Colonic mucosa (tissue), 4 donors: Measurements from ENCODE around the gene ADGRD1. TPM values are rescaled to one million over a fixed set of nuclear protein-coding genes. Genes with fewer than 3 reads are reported as not detected.

Experiments used
- DNase-seq: peaks from one replicate; pipeline ENCODE4 v3.0.0-alpha.2; 2020
- H3K27ac ChIP-seq: fragments of 200-600 bp; one replicate; pipeline ENCODE4 v1.8.0; 2021
- H3K27me3 ChIP-seq: fragments of 200-600 bp; one replicate; pipeline ENCODE4 v1.8.0; 2021
- H3K36me3 ChIP-seq: fragments of 200-600 bp; one replicate; pipeline ENCODE4 v1.8.0; 2021
- H3K4me1 ChIP-seq: fragments of 200-600 bp; one replicate; pipeline ENCODE4 v1.8.0; 2021; ENCODE audit warnings: mild to moderate bottlenecking
- H3K4me3 ChIP-seq: fragments of 200-600 bp; one replicate; pipeline ENCODE4 v1.8.0; 2021
- H3K9ac ChIP-seq, 2 donors: one replicate each; pipeline ENCODE4 v1.7.0; 2013; ENCODE audit warnings: control low read depth in 2 of 2, low read depth in 2 of 2, low read length in 2 of 2
- H3K9me3 ChIP-seq: fragments of 200-600 bp; one replicate; pipeline ENCODE4 v1.8.0; 2021
- CTCF ChIP-seq: fragments of 200-600 bp; IDR thresholded peaks from one replicate; pipeline ENCODE4 v1.8.0; 2022; ENCODE audit warnings: antibody characterized with exemption, mild to moderate bottlenecking
- intact Hi-C: fragments of 100-400 bp; cut with DNase I; formaldehyde crosslinking; loops from one replicate; pipeline ENCODE4 v1.14.1; 2022
- total RNA-seq, 2 donors: library from RNA; stranded (reverse); fragmentation: NEBNext Ultra II Directional in 1 of 2; extraction: Animal tissue kit (Norgen Biotek cat#: 25700) in 1 of 2; gene quantifications; one replicate each; pipeline ENCODE4 v1.2.1, GENCODE V29; 2021
- donor health status: healthy.
- donor health status: DM: no; HTN: no; CAD: no.
- donor health status: DM: no; HTN: no; CAD: no.

ADGRD1 gene
- total RNA-seq, 2 donors from 2014 or later = 3.5 to 3.6 TPM

DNA sequence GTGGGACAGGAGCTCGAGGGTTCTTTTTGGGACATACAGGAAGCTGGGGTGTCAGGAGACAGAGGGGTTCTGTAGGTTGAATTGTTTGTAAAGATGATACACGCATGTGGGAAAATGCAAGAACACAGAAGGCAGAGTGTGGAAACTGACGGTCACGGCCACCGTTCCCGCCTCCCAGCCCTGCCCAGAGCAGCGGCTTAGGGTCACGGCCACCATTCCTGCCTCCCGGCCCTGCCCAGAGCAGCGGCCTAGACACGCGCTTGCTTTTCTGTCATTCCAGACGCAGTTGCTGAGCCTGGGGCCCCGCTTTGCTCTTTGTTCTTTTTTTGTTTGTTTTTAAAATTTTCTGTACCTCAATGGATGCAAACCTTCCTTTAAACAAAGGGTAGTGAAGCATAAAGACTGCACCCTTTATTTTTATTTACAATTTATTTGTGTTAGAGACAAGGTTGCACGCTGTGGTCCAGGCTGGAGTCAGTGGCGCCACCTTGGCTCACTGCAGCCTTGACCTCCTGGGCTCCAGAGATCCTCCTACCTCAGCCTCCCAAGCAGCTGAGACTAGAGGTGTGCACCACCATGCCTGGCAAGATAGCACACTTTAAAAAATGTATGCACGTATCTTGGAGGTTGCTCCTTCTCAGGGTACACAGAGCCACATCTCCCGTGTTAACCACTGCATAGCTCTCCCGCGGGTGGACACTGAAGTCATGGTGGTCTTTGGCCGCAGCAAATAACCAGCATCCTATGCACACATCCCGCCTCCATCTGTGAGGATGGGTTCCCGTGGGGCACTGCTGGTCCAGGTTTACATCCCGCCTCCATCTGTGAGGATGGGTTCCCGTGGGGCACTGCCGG is 142.3 kb downstream of the ADGRD1 start:
- no peak overlapping the region for H3K27ac ChIP-seq
- no peaks in the 10 kb centered on the region for H3K4me1 ChIP-seq
- H3K9me3 ChIP-seq = no peaks in the 10 kb centered on the region
- H3K9ac ChIP-seq = no peak overlapping the region
- TF ChIP-seq CTCF = no peak
- intact Hi-C loops = no loop called here
- DNase-seq = no peak
- no peaks in the 10 kb centered on the region for H3K36me3 ChIP-seq
- H3K27me3 ChIP-seq = no peaks in the 10 kb centered on the region
- no peak overlapping the region for H3K4me3 ChIP-seq

DNA sequence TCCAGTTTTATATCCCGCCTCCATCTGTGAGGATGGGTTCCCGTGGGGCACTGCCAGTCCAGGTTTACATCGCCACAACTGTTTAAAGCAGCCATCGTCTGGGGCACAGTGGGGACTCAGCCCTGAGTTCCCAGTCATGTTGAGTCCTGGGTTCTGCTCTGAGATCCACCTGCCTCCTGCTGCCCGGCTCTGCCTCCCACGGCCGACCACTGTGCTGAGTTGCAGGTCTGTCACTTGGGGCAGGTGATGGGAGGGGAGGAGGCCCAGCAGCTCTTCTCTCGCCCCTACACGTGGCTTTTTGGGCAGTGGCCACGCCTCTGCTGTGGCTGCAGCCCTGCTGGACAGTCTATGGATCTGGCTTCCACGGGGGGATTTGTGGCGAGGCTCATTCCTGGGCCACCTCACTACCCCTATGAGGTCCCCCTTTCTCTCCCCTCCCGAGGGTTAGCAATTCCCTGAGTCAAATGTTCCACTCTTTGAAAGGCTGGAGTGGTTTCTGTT is 143.0 kb downstream of the ADGRD1 start:
- H3K9ac ChIP-seq = no peak overlapping the region
- intact Hi-C loops = no loop called here
- no peaks in the 10 kb centered on the region for H3K27me3 ChIP-seq
- no peak overlapping the region for H3K27ac ChIP-seq
- no peaks in the 10 kb centered on the region for H3K36me3 ChIP-seq
- H3K4me3 ChIP-seq = no peak overlapping the region
- H3K9me3 ChIP-seq = no peaks in the 10 kb centered on the region
- no peak for DNase-seq
- H3K4me1 ChIP-seq = no peaks in the 10 kb centered on the region
- TF ChIP-seq CTCF = no peak

DNA sequence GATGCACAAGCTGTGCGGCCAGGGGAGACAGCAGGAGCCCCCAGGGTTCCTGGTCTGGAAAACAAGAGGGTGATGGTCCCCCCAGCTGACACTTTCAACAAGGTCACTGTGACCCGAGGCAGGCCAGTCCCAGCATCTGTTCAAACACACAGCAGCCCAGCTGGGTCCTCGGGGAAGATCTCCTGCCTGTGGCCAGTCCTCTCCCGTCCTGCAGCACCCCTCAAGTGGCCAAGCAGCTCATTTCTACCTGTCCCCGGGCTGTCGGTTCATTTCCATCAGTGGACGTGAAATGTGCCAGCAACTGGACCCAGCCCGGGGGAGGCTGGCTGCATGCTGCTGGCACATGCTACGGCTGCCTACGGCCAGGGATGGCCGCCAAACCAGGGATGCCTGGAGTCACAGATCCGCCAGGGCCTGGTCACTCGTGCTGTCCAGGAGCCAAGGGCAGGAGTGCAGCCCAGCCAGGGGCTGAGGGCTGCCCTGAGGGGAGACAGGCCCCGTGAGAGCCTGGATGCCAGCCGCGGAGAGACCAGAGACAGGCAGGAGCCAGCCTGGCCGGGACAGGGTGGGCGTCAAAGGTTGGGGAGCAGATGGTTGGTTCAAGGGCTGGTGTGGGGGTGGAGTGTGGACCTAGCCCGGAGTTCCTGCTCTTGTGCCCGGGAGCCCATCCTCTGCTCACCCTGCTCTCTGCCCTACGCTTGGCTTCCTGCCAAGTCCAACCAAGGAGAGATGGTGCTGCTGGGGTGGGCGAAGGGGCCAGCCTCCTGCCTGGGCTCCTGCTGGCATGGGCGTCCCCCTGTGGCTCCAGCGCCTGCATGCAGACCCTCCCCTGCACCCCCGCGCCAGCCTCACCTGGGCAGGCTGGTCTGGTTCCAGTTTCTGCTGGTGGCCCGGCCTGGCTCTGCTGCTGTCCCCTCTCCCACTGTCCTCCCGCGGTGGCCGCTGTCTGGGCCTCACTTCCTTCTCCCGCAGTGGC is 143.8 kb downstream of the ADGRD1 start:
- no peaks in the 10 kb centered on the region for H3K27me3 ChIP-seq
- no peaks in the 10 kb centered on the region for H3K36me3 ChIP-seq
- no peak overlapping the region for H3K27ac ChIP-seq
- H3K9ac ChIP-seq = no peak overlapping the region
- intact Hi-C loops = no loop called here
- H3K4me3 ChIP-seq = no peak overlapping the region
- no peaks in the 10 kb centered on the region for H3K4me1 ChIP-seq
- H3K9me3 ChIP-seq = no peaks in the 10 kb centered on the region
- no peak for DNase-seq
- TF ChIP-seq CTCF = no peak

DNA sequence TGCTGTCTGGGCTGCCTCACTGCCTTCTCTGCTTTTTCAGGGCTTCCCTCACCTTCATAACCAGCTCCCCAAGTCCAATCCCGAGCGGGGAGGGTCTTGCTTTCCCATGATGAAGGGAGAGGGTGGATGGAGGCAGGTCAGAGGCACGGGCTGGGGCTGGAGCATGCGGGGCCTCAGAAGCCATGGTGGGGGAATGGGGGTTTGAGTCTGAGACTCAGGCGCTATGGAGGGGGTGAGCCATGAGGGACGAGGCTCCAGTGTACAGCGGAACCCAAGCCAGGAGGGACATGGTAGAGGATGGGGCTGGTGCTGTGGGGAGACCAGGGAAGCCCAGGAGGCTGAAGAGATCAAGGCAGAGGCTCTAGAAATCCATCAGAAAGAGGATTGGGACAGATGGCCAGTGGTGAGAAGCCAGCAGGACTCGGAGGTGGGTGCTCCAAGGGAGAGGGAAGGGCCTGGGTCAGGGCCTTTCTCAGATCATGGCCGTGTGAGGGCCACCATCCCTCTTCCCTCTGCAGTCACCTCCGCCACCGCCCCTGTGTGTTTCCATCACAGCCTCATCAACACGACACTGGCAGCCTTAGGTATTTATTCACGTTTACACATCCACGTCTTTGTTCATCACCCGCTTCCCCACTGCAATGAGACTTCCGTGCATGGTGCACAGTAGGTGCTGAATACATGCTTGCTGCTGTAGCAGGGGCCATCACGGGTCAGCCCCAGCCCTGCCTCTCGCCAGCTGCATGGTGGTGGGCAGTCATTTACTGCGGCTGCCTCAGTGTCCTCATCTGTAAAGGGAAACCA is 144.7 kb downstream of the ADGRD1 start:
- intact Hi-C loops = no loop called here
- no peaks in the 10 kb centered on the region for H3K27me3 ChIP-seq
- TF ChIP-seq CTCF = no peak
- no peaks in the 10 kb centered on the region for H3K4me1 ChIP-seq
- no peaks in the 10 kb centered on the region for H3K9me3 ChIP-seq
- no peak overlapping the region for H3K9ac ChIP-seq
- H3K36me3 ChIP-seq = no peaks in the 10 kb centered on the region
- no peak for DNase-seq
- no peak overlapping the region for H3K4me3 ChIP-seq
- no peak overlapping the region for H3K27ac ChIP-seq
